ENCODE measurements around the gene UGGT2. TPM values are rescaled to one million over a fixed set of nuclear protein-coding genes. Genes with fewer than 3 reads are reported as not detected.
A peak's percentile ranks its signal among the peaks of the same experiment; 100 is the strongest.
"Not testable (repeated sequence)": the region's sequence is repeated elsewhere in the genome, so short reads cannot be mapped to it uniquely, and the experiment has no call there.

Gene UGGT2
- total RNA-seq, 1 donor from 2014 or later: 44.9 TPM

DNA sequence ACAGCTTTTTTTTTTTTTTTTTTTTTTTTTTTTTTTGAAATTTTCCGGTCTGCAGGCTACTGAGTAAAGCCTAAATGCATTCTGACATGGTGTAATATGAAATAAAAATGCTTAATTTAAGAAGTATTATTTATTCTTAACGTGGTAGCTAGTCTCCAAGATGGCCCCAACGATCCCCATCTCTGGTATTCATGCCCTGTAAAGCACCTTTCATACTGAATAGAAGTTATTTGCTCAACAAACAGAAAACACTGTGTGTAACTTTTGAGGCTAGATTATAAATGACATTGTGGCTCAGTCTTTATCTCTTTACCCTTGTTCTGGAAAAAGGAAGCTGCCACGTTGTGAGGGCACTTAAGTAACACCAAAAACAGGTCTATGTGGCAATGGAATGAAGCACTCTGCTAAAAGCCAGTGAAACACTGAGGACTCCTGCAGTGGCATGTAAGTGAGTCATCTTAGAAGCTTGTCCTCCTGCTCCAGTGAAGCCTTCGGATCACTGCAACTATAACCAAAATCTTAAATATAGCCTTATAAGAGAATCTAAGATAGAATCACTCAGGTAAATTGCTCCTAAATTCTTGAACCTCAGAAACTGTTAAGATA, 128.7 kb downstream of the UGGT2 start:
- ATAC-seq: no peak
- intact Hi-C loops (cut with DNase I): no loop called here
- DNase-seq (ENCODE audit: low spot score): no peak

DNA sequence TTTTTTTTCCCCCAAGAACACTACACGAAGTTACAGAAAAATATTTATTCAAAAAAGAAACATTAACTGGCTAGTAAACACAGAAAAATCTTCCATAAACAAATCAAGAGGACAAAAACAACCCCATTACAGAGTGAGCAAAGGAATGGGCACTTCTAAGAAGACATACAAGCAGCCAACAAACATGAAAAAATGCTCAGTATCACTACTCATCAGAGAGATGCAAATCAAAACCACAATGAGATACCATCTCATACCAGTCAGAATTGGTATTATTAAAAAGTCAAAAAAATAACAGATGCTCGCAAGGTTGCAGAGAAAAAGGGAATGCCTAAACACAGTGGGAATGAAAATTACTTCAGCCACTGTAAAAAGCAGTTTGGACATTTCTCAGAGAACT, 131.7 kb downstream of the UGGT2 start:
- DNase-seq (ENCODE audit: low spot score) (no peak), ATAC-seq (no peak)
- intact Hi-C loops (cut with DNase I): no loop called here

DNA sequence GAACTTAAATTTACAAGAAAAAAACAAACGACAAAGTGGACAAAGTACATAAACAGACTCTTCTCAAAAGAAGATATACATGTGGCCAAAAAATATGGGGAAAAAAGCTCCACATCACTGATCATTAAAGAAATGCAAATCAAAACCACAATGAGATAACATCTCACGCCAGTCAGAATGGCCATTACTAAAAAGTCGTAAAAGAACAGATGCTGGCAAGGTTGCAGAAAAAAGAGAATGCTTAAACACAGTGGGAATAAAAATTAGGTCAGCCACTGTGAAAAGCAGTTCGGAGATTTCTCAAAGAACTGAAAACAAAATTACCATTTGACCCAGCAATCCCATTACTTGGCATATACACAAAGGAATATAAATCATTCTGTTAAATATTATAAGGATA, 132.7 kb downstream of the UGGT2 start:
- DNase-seq (ENCODE audit: low spot score): no peak
- intact Hi-C loops (cut with DNase I): no loop called here
- ATAC-seq: no peak

DNA sequence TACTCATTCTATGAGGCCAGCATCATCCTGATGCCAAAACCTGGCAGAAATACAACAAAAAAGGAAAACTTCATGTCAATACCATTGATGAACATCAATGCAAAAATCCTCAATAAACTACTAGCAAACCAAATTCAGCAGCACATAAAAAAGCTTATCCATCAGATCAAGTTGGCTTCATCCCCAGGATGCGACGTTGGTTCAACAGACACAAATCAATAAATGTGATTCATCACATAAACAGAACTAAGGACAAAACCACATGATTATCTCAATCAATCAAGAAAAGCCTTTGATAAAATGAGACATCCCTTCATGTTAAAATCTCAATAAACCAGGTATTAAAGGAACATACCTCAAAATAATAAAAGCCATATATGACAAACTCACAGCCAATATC, 134.3 kb downstream of the UGGT2 start:
- ATAC-seq (no peak), DNase-seq (ENCODE audit: low spot score) (no peak)
- intact Hi-C loops (cut with DNase I): no loop called here

- DNase-seq (ENCODE audit: low spot score) (no peak), ATAC-seq (no peak)
- intact Hi-C loops (cut with DNase I): no loop called here
Observed at GRCh38 chr13:95914991-95915501, 138.2 kb downstream of the UGGT2 start.

- no peak for ATAC-seq
- no peak for DNase-seq (ENCODE audit: low spot score)
- intact Hi-C loops (cut with DNase I): no loop called here
Observed at GRCh38 chr13:95906999-95907398, 146.2 kb downstream of the UGGT2 start.

GRCh38 chr13:95903569-95903968, 149.6 kb downstream of the UGGT2 start:
- no peak for ATAC-seq
- no peak for DNase-seq (ENCODE audit: low spot score)
- intact Hi-C loops (cut with DNase I): no loop called here

GRCh38 chr13:95902741-95903140, 150.5 kb downstream of the UGGT2 start:
- ATAC-seq (no peak), DNase-seq (ENCODE audit: low spot score) (no peak)
- intact Hi-C loops (cut with DNase I): no loop called here

DNA sequence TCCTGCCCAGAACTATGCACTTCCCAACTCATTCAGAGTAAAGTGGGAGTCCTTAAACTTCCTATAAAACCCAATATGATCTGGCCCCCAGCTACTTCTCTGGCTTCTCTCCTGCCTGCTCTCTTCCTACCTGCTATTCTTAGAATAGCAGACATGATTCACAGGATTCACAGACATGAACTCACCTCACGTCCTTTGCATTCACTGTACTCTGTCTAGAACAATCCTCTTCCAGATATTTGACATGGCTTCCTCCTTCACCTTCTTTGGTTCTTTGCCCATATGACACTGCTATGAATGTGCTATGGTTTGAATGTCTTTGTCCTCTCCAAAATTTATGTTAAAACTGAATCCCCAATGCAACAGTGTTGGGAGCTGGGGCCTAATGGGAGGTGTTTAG, 154.9 kb downstream of the UGGT2 start:
- intact Hi-C loops (cut with DNase I): no loop called here
- DNase-seq (ENCODE audit: low spot score): no peak
- ATAC-seq: no peak

DNA sequence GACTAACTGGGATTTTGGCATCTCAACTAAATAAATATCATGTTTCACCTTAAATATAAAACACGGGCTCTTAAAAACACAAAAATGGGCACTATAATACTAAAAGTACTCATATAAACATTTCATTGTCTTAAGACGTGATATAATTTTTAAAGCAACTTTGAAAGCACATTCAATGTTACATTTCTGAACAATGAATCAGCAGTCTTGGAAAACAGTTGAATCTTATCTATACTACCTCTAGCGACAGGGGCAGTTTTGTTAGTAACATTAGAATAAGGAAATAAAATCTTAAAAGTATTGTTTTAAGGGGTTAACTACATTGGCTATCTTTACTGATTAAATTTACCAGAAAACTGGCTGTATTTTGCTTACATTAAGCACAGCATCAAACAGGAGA, 156.9 kb downstream of the UGGT2 start:
- intact Hi-C loops (cut with DNase I): no loop called here
- ATAC-seq (no peak), DNase-seq (ENCODE audit: low spot score) (no peak)

GRCh38 chr13:95893861-95894260, 159.3 kb downstream of the UGGT2 start:
- DNase-seq (ENCODE audit: low spot score) (no peak), ATAC-seq (no peak)
- intact Hi-C loops (cut with DNase I): no loop called here

GRCh38 chr13:95882121-95882520, 171.1 kb downstream of the UGGT2 start:
- DNase-seq (ENCODE audit: low spot score) (no peak), ATAC-seq (no peak)
- intact Hi-C loops (cut with DNase I): no loop called here

DNA sequence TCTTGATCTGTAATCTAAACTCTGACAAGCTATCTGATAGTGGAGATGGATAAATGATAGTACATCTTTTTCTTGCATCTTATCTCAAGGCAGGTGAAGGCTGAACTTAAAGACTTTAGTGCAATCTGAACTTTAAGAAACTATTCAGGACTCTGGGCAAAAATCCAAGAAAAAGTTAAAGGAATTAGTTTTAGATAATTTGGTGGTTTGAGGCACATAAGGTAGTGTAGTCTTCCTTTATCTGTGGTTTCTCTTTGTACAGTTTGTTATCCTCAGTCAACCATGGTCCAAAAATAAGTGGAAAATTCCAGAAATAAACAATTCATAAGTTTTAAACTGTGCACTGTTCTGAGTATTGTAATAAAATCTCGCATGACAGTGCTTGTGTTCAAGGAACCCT, 172.9 kb downstream of the UGGT2 start:
- ATAC-seq (no peak), DNase-seq (ENCODE audit: low spot score) (no peak)
- intact Hi-C loops (cut with DNase I): no loop called here

- intact Hi-C loops (cut with DNase I): no loop called here
- ATAC-seq (no peak), DNase-seq (ENCODE audit: low spot score) (no peak)
Observed at GRCh38 chr13:95874286-95874685, 178.9 kb downstream of the UGGT2 start.

DNA sequence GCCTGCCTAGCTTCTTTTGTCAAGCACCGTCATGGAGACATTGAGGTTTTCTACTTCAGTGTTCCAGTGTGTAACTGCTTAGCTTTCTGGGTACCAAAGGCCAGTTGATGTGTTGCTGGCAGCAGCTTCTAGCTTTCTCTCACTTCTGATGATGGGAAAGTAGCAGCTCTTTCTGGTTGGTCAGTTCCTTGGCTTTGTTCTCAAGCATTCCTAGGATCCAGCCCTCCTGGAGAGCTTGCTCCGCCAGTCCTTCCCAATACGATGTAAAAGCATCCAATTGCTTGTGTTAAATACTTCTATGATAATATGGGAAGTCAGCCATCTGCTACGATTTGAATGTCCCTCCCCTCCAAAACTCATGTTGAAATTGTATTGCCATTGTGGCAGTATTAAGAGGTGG, 182.8 kb downstream of the UGGT2 start:
- intact Hi-C loops (cut with DNase I): no loop called here
- DNase-seq (ENCODE audit: low spot score) (no peak), ATAC-seq (no peak)

- intact Hi-C loops (cut with DNase I): no loop called here
- ATAC-seq: no peak
Observed at GRCh38 chr13:95865080-95865615, 188.1 kb downstream of the UGGT2 start.

GRCh38 chr13:95862408-95862807, 190.8 kb downstream of the UGGT2 start:
- no peak for ATAC-seq
- intact Hi-C loops (cut with DNase I): no loop called here

More at GRCh38 chr13:95865080-95865615, 188.1 kb downstream of the UGGT2 start:
- DNase-seq (ENCODE audit: low spot score): no peak

GRCh38 chr13:95861296-95861695, 191.9 kb downstream of the UGGT2 start:
- DNase-seq (ENCODE audit: low spot score): no peak
- intact Hi-C loops (cut with DNase I): no loop called here
- ATAC-seq: no peak

More at GRCh38 chr13:95862408-95862807, 190.8 kb downstream of the UGGT2 start:
- DNase-seq (ENCODE audit: low spot score): no peak

DNA sequence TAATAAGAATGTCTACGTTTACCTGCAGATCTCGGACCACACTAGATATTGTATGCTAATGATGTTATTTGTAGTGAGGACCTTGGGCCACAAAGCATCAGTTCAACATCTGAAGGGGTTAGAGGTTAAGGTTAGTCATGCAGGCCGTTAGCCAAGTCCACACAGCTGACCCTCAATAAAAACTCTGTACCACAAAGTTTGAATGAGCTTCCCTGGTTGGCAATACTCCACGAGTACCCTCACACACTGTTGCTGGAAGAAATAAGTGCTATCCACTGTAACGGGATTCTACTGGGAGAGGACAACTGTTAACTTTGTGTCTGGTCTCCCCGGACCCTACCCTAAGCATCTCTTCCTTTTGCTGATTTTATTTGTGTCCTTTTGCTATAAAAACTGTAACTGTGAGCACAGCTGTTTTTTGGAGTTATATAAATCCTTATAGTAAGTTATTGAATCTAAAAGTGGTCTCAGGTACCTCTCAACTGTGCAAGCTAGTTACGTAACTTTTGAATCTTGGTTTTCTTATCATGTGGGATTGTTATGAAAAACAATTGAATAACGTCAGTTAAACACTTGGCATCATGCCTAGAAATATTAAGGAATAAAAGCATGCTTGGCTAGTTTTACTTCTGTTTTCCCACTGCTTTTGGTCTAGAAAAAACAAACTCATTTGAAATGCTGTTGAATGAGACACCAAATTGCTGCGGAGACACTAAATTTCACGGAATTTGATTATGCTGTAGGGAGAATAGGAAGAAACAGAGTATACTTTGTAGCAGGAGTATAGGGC, 194.7 kb downstream of the UGGT2 start:
- intact Hi-C loops (cut with DNase I): no loop called here
- DNase-seq (ENCODE audit: low spot score) (no peak), ATAC-seq (peak; percentile 30)

- intact Hi-C loops (cut with DNase I); ATAC-seq; DNase-seq (ENCODE audit: low spot score): not testable (repeated sequence)
Observed at GRCh38 chr13:95845656-95846055, 207.5 kb downstream of the UGGT2 start.
